Stimulated activated effector memory CD8-positive, alpha-beta T cell treated with anti-CD3 and anti-CD28 coated beads, Interleukin-12 subunit alpha, Interleukin-12 subunit beta, amount 100 ng/mL, for 72 hours (primary cell): ENCODE measurements around the gene NR5A1.

Experiments used
- ATAC-seq: fragments of 150-1000 bp; cut with Tn5 transposase; 2 replicates; pipeline ENCODE4 v1.10.0; 2021
- DNase-seq, 2 donors: peaks; one replicate each; pipeline ENCODE4 v3.0.0; 2021 to 2022; ENCODE audit warnings: low spot score in 2 of 2
- H3K27ac Mint-ChIP-seq: one replicate; pipeline ENCODE4 v1.8.0; 2022; ENCODE audit warnings: mild to moderate bottlenecking, mixed read lengths
- H3K36me3 Mint-ChIP-seq: one replicate; pipeline ENCODE4 v1.8.0; 2022; ENCODE audit warnings: mild to moderate bottlenecking, mixed read lengths
- H3K4me1 Mint-ChIP-seq: one replicate; pipeline ENCODE4 v1.8.0; 2022; ENCODE audit warnings: mixed read lengths
- H3K4me3 Mint-ChIP-seq: one replicate; pipeline ENCODE4 v1.8.0; 2022; ENCODE audit warnings: mild to moderate bottlenecking, mixed read lengths
- H3K9me3 Mint-ChIP-seq: one replicate; pipeline ENCODE4 v1.8.0; 2022; ENCODE audit warnings: mixed read lengths

NR5A1 gene

DNA sequence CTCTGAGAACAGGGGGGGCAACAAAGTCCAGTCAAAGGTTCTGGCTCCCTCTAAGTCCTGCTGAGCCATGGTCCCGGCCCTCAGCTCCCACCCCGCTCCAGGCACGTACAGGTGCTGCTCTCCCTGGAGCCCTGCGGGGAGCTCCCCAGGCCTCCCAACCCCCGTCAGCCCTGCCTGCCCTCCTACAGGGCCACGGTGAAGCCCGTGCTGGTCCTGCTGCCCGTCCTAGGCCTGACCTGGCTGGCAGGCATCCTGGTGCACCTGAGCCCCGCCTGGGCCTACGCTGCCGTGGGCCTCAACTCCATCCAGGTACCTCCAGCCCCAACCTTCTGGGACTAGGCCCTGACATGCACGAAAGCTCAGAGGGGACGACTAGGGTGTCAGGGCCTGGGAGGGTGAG is 36.9 kb downstream of the NR5A1 start:
- H3K9me3 Mint-ChIP-seq = no peaks in the 10 kb centered on the region
- H3K36me3 Mint-ChIP-seq = no peaks in the 10 kb centered on the region
- H3K4me1 Mint-ChIP-seq = no peaks in the 10 kb centered on the region
- ATAC-seq = no peak
- DNase-seq = no peak
- H3K27ac Mint-ChIP-seq = no peak overlapping the region
- no peak overlapping the region for H3K4me3 Mint-ChIP-seq

DNA sequence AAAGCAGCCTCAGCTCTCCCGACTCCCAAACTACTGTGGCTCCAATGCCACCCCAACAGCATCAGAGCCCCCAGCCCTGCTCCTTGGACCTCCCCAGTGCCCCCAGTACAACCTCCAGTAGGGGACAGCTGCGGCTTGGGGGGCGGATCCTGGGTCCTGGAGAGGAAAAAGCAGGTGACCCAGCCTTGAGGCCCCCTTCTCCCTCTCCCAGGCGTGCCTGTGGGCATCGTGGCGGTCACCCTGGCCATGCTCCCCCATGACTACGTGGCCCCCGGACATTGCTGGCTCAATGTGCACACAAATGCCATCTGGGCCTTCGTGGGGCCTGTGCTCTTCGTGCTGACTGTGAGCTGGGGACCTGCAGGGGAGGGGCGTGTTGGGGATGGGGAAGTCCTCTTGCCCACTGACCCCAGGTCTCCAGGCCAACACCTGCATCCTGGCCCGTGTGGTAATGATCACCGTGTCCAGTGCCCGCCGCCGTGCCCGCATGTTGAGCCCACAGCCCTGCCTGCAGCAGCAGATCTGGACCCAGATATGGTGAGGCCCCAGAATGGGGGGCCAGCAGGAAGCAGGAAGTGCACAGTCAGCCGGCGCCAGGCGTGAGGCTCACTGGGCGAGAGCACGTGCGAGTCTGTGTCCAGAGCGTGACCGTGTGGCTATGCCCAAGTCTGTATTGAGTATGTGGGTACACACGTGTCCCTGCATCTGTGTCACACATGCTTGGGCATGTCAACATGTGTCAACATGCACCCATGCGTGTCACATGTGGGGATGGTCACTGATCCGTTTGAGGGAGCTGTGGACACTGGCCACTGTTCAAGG is 38.0 kb downstream of the NR5A1 start:
- no peaks in the 10 kb centered on the region for H3K36me3 Mint-ChIP-seq
- no peak for DNase-seq
- H3K27ac Mint-ChIP-seq = no peak overlapping the region
- H3K4me3 Mint-ChIP-seq = no peak overlapping the region
- H3K9me3 Mint-ChIP-seq = no peaks in the 10 kb centered on the region
- H3K4me1 Mint-ChIP-seq = no peaks in the 10 kb centered on the region
- ATAC-seq = no peak

GRCh38 chr9:124468061-124468740 is 39.0 kb downstream of the NR5A1 start:
- Mint-ChIP-seq H3K27ac (no peak overlapping the region), H3K4me3 (no peak overlapping the region)

DNA sequence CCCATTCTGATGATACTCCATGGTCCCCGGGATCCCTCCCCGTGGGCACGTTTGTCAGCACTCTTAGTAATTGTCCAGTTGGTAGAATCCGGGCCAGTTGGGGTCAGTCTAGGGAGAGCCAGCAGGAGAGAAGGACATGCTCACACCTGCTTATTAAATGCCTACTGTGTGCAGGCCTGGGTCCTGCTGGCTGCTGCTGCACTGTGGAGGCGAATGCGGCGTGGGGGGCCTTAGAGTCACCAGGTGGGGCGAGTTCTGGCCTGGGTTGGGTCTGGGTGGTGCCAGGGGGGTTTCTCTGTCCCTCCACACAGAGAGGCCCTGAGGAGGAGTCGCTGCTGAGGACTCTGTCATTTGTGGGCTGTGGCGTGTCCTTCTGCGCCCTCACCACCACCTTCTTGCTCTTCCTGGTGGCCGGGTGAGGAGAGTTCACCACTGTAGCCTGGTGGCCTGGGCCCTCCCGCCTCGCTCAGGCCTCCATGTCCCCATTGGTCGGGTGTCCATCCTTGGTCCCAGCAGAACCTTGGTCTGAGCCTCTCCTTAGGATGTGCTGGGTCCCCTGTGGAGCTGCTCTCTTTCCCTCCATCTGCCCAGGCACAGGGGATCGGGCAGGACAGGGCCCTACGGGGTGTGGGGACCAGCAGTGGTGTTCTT is 39.7 kb downstream of the NR5A1 start:
- DNase-seq (no peak), ATAC-seq (no peak)
- no peaks in the 10 kb centered on the region for H3K36me3 Mint-ChIP-seq
- H3K4me3 Mint-ChIP-seq = no peak overlapping the region
- H3K4me1 Mint-ChIP-seq = no peaks in the 10 kb centered on the region
- H3K27ac Mint-ChIP-seq = no peak overlapping the region
- H3K9me3 Mint-ChIP-seq = no peaks in the 10 kb centered on the region

More at GRCh38 chr9:124468061-124468740, 39.0 kb downstream of the NR5A1 start:
- Mint-ChIP-seq H3K4me1 (no peaks in the 10 kb centered on the region), H3K9me3 (no peaks in the 10 kb centered on the region), H3K36me3 (no peaks in the 10 kb centered on the region)
- DNase-seq = no peak
- ATAC-seq = peak; percentile 12

DNA sequence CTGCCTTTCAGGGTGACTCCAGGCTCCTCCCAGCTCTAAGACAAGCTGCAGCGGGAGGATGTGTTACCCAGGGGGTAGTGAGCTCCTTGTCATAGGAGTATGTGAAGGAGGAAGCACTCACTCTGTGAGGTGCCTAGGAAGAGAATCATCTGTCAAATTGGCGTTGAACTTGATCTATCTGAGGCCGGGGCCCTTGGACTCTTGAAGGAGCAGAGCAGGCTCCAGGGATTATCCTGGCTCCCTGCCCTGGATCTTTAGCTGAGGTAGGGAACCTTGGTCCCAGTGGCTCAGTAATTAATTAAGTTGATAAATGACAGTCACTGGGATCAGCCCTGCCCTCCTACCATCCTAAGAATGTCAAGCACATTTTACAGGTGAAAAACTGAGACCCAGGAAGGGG is 41.5 kb downstream of the NR5A1 start:
- no peaks in the 10 kb centered on the region for H3K36me3 Mint-ChIP-seq
- H3K27ac Mint-ChIP-seq = no peak overlapping the region
- no peaks in the 10 kb centered on the region for H3K4me1 Mint-ChIP-seq
- no peak for DNase-seq
- ATAC-seq = no peak
- H3K4me3 Mint-ChIP-seq = no peak overlapping the region
- no peaks in the 10 kb centered on the region for H3K9me3 Mint-ChIP-seq

GRCh38 chr9:124462739-124463138 is 44.5 kb downstream of the NR5A1 start:
- no peaks in the 10 kb centered on the region for H3K9me3 Mint-ChIP-seq
- DNase-seq (no peak), ATAC-seq (no peak)
- H3K36me3 Mint-ChIP-seq = no peaks in the 10 kb centered on the region
- no peaks in the 10 kb centered on the region for H3K4me1 Mint-ChIP-seq
- no peak overlapping the region for H3K27ac Mint-ChIP-seq
- no peak overlapping the region for H3K4me3 Mint-ChIP-seq

- Mint-ChIP-seq H3K27ac (no peak overlapping the region), H3K4me3 (no peak overlapping the region), H3K36me3 (no peaks in the 10 kb centered on the region), H3K4me1 (no peaks in the 10 kb centered on the region), H3K9me3 (no peaks in the 10 kb centered on the region)
- ATAC-seq (no peak), DNase-seq (no peak)
Observed at GRCh38 chr9:124458441-124458840, 48.8 kb downstream of the NR5A1 start.

DNA sequence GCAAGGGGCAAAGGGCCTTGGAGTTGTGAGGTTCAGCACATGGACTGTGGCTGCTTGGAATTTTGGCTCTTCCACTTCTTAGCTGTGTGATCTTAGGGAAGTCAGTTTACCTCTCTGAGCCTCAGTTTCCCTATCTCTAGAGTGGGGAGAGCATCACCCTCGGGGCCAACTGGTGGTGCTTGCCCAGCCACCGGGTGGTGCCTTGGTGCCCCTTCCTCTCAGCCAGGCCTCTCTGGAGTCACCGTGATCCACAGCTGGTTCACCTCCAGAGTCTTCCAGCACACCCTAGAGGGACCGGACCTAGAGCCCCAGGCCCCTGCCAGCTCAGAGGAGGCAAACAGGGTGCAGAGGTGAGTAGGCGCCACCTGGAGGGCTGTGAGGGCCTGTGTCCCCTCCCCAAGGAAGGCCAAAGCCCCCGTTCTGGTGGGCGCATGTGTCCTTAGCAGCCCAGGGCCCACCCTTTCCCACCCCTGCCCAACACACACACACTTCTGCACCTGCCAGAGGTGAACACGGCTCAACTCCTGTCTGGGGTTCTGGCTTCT is 49.2 kb downstream of the NR5A1 start:
- H3K36me3 Mint-ChIP-seq = no peaks in the 10 kb centered on the region
- DNase-seq = no peak
- H3K9me3 Mint-ChIP-seq = no peaks in the 10 kb centered on the region
- no peak for ATAC-seq
- H3K4me1 Mint-ChIP-seq = no peaks in the 10 kb centered on the region
- no peak overlapping the region for H3K27ac Mint-ChIP-seq
- H3K4me3 Mint-ChIP-seq = no peak overlapping the region

DNA sequence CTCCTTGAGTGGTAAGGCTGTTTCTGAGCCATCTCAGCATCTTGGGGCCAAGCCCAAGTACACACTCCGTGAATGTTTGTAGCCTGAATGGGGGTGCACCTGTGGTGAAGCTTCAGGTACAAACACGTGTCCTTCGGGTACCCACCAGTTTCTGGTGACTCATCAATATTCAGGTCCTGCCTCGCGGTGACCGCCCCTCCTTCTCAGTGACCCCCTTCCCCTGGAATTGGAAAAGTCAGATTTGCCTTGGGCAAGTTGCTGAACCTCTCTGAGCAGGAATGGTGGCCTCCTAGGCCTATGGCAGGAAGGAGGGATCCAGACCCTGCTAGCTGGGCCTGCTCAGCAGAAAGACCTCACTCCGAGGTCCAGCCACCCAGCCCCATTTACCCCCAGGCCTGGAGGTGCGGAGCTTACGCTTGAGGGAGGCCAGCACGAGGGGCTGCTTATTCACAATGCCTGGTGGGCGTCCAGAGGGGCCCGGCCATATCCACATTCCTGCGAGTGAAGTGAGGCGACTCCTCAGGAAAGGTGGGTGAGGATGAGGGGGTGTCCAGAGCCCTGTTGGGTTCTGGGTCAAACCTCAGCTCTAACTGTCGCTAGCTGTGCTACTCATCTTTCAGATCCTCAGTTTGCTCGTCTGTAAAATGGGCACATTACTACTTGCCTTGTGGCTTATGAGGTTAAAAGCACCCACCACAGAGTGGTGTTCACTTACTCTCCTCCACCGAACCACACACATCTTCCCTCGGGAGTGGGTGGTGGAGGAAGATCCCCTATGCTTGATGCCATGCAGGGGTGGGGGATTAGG is 49.9 kb downstream of the NR5A1 start:
- Mint-ChIP-seq H3K4me3 (no peak overlapping the region), H3K36me3 (no peaks in the 10 kb centered on the region), H3K27ac (no peak overlapping the region), H3K4me1 (no peaks in the 10 kb centered on the region), H3K9me3 (no peaks in the 10 kb centered on the region)
- DNase-seq = no peak
- ATAC-seq = no peak

DNA sequence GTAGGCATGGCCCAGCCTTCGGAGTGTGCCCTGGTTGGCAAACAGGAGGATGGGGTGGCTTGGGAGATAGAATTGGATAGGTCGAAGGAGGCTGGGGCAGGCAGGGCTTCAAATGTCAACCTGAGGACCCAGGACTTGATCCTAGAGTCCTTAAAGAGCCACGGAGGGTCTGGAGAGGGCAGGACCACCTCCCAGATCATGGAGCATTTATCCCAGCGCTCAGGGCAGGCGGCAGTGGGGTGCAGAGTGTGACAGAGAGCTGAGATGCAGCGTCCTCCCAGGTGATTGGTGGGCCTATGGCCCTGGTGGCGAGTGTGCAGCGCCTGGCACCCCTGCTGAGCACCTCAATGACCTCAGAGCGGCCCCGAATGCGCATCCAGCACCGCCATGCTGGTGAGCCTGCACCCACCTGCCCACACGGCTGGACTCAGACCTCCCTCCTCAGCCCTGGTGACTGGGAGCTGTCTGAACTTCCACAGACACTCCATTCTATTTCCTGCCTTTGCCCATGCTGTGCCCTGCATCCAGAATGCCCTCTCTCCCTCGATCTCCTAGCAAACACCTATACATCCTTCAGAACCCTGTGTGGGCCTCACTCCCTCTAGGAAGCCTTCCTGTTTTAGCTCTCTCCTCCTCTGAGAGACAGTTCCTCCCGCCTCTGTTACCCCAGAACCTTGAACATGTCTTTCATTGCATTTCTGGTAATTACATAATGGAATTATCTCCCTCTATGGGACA is 50.7 kb downstream of the NR5A1 start:
- Mint-ChIP-seq H3K4me1 (no peaks in the 10 kb centered on the region), H3K4me3 (no peak overlapping the region), H3K9me3 (no peaks in the 10 kb centered on the region), H3K27ac (no peak overlapping the region), H3K36me3 (no peaks in the 10 kb centered on the region)
- DNase-seq (no peak), ATAC-seq (no peak)

- Mint-ChIP-seq H3K9me3 (no peaks in the 10 kb centered on the region), H3K36me3 (no peaks in the 10 kb centered on the region), H3K4me3 (no peak overlapping the region), H3K4me1 (peaks cover 6% of the 10 kb centered on the region), H3K27ac (no peak overlapping the region)
- DNase-seq (no peak), ATAC-seq (no peak)
Observed at GRCh38 chr9:124455820-124456219, 51.4 kb downstream of the NR5A1 start.

DNA sequence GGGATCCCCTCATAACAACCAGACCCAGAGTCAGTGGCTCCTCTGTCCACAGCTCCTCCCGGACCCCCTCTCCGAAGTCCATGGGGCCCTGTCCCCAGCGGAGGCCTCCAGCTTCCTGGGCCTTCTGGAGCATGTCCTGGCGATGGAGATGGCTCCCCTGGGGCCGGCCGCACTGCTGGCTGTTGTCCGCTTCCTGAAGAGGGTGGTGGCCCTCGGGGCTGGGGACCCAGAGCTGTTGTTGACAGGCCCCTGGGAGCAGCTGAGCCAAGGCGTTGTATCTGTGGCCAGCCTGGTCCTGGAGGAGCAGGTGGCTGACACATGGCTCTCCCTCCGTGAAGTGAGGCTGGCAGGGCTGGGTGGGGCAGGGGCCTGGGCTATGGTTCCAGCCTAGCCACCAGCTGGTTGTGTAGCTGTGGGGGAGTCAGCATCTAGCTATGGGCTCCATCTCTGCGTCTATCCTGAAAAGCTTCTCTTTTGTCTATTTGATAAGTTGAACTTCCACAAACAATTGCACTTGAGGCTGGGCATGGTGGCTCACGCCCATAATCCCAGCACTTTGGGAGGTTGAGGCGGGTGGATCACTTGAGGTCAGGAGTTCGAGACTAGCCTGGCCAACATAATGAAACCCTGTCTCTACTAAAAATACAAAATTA is 52.3 kb downstream of the NR5A1 start:
- Mint-ChIP-seq H3K27ac (no peak overlapping the region), H3K4me1 (peaks cover 12% of the 10 kb centered on the region), H3K36me3 (no peaks in the 10 kb centered on the region), H3K9me3 (no peaks in the 10 kb centered on the region), H3K4me3 (no peak overlapping the region)
- ATAC-seq = no peak
- no peak for DNase-seq

DNA sequence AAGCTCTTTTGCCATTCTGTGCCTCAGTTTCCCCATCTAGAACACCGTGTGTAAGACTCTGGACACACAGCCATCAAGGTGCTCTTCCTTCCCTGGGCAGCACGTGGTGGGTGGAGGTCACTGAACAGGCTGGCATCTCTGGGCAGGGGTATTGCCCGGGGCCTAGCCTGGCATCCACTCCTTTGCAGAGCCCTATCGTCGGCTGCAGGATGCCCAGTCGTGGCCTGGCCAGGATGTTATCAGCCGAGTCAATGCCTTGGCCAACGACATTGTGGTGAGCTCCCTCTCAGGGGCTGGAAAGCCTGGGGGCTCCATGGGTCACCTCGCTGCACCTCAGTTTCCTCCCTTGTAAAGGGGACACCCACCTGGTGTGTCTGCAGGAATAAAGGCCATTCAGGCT is 52.9 kb downstream of the NR5A1 start:
- ATAC-seq (no peak), DNase-seq (no peak)
- Mint-ChIP-seq H3K4me3 (no peak overlapping the region), H3K36me3 (no peaks in the 10 kb centered on the region), H3K27ac (no peak overlapping the region), H3K9me3 (no peaks in the 10 kb centered on the region), H3K4me1 (peaks cover 12% of the 10 kb centered on the region)

DNA sequence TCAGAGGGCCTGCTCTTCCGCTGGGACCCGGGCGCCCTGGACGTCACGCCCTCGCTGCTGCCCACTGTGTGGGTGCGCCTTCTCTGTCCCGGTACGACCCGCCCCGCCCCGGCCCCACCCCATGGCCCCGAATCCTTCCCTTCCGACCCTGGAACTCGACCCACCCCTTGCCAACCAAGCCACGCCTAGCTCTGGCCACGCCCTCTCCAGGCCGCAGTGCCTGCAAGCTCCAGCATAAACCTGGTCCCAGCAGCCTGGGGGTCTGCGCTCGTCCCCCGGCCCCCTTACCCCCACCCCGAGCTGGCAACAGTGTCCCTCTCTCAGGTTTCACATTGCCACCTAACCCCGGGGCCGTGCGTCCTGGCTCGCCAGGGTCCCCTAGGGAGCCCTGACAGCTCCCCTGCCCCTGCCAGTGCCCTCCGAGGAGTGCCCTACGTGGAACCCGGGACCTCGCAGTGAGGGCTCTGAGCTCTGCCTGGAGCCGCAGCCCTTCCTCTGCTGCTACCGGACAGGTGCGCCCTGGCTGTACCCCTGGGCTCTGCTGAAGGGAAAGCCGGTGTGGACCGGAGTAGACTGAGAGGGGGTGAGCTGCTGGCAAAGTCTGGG is 53.5 kb downstream of the NR5A1 start:
- Mint-ChIP-seq H3K36me3 (no peaks in the 10 kb centered on the region), H3K9me3 (no peaks in the 10 kb centered on the region), H3K4me3 (no peak overlapping the region), H3K27ac (no peak overlapping the region), H3K4me1 (peaks cover 12% of the 10 kb centered on the region)
- DNase-seq (no peak), ATAC-seq (no peak)
